22Rv1 (cell line): Measurements from ENCODE around the gene KLK11.

ENCODE experiments used
- ZFX ChIP-seq: fragments of 450-650 bp; IDR thresholded peaks from 2 replicates; pipeline ENCODE4 v1.6.1; 2017; ENCODE audit warnings: antibody characterized with exemption, borderline replicate concordance
- TF ChIP-seq, protein P1 (sequence below): fragments of 450-650 bp; IDR thresholded peaks from 2 replicates; pipeline ENCODE4 v1.5.1; 2017; ENCODE audit warnings: mild to moderate bottlenecking

DNA sequence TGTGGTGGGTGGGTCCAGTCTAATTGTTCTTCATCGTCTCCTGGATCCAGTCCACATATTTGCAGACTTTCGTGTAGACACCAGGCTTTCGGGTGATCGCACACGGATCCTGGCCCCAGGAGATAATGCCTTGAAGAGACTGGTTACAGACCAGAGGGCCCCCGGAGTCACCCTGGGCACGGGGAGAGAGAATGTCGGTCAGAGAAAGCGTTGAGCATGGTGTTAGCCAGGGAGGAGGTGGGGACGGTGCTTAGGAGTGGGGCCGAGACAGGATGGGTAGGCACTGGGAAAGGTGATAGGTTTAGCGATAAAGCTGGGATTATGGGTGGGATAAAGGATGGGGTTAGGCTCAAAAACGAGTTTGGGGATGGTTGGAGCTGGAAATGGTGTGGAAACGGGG lies 3.9 kb downstream of the KLK11 start:
- TF ChIP-seq, protein P1, sequence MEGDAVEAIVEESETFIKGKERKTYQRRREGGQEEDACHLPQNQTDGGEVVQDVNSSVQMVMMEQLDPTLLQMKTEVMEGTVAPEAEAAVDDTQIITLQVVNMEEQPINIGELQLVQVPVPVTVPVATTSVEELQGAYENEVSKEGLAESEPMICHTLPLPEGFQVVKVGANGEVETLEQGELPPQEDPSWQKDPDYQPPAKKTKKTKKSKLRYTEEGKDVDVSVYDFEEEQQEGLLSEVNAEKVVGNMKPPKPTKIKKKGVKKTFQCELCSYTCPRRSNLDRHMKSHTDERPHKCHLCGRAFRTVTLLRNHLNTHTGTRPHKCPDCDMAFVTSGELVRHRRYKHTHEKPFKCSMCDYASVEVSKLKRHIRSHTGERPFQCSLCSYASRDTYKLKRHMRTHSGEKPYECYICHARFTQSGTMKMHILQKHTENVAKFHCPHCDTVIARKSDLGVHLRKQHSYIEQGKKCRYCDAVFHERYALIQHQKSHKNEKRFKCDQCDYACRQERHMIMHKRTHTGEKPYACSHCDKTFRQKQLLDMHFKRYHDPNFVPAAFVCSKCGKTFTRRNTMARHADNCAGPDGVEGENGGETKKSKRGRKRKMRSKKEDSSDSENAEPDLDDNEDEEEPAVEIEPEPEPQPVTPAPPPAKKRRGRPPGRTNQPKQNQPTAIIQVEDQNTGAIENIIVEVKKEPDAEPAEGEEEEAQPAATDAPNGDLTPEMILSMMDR = no peak
- no peak for TF ChIP-seq ZFX
